Suppressor macrophage treated with lipopolysaccharide for 4 hours (primary cell): Measurements from ENCODE around the gene UGT1A3.

Experiments used
- DNase-seq: peaks from one replicate; pipeline ENCODE4 v3.0.0-alpha.2; 2020

Gene UGT1A3

DNA sequence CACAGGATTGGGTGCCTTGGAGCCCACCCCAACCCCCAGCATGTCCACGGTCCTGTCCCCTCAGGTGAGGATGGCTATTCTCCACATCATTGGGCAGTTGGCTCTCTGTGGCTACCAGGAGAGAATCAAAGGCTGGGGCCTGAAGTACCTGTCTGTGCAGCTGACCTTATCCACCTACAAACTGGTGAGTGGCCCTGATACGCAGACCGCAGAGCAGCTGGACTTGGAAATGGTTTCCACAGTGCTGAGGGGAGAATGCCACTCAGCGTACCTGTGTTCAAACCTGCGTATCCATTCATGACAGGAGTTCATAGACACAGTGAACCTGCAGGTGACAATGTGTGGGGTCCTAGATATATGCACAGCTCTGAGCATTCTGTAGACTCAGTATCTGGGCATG, 70.9 kb downstream of the UGT1A3 start:
- no peak for DNase-seq

DNA sequence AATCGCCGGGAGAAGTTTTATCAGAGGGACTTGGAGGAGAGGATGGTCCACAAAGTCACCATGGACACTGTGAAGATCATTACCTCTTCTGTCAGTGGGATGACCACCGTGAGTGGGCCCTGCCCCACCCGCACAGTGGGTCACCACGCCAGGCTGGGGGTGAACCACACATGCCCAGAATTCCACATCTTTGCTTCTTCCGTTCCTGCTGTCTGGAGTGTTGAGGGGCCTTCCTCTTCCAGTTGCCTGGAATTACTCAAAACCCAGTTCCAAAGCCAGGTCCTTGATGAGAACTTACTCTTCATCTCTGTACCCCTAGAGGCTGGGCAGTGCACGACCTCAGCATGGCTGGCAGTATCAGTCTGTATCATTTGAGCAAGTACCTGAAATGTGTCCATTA, 71.4 kb downstream of the UGT1A3 start:
- no peak for DNase-seq

DNA sequence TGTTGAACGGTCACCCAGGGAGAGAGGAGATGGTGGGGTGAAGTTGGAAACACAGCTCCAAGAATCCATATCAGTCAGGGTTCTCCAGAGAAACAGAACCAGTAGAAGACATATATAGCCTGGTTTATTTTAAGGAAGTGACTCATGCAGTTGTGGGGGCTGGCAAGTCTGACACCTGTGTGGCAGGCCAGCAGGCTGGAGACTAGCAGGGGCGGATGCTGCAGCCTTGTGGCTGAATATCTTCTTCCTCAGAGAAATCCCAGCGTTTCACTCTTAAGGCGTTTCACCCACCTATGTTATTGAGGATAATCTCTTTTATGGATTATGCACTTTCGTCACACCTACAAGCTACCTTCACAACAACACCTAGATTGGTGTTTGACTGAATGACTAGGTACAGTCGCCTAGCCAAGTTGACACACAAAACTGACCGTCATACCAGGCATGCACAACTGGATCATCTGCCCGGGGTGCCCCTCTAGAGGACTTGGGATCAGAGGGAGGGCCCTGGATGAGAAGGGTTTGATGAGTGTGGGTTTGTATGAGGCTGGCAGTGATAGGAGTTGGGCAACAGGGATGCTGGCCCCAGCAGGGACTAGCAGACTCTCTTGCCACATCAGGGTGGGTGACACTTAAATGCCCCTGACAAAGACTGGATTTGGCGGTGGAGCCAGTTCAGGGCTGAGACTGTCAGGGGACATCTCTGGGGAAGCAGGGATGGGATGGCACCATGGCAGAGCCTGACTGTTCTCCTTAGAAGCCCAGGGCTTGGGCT, 72.7 kb downstream of the UGT1A3 start:
- no peak for DNase-seq

DNA sequence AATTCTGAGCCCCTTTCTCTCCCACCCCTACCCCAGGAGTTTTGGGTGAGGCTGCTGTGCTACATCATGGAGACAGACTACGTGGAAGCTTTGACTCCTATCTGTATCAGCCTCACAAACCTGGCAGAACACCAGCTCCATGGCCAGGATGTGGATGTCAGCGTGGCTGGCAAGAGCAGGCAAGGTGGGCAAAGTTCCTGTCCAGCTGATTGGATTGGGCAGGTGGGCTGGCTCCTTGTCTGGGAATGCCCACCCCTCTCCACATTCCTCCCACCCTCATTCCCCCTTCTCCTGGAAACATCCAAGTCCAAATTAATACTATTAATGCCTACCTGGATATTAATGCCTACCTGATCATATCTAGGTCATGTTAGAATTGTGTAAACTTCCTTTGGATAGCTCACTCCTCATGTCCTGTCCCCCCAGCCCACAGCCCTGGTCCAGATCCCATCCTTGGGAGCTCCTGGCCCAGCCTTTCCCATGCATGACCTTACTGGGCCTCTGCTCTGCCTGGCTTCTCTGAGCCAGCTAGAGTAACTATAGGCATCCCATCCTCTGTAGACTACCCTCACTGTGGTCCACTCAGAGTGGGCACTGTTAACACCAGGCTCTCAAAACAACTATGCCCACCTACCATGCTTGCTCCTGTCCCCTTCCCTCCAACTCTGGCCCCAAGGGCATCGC, 73.4 kb downstream of the UGT1A3 start:
- no peak for DNase-seq

DNA sequence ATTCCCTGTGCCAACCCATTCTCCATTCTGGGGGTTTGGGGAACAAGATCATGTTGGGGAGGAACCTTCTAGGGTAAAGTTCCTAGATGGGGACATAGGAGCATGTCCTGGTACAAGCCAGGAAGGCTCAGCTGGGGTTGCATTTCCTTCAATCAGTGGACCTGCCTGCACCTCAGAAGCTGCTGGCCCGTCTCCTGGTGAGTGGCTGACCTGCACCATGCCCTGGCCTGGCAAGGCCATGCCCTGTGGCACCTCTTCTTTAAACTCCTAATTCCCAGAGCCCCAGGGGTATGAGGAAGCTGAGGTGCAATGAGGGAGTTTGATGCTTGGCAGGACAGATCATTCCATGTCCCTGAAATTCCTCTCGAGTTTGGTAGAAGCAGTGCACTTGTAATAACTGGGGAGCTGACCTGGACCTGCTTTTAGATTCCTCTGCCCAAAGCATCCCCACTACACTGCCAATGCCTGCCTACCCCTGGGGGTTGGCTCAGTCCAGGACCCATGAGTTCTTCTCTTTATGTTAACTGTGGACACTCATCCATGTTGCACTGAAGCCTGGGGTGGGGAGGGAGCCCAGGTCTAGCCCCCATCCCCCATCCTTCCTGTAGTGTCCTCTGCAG, 74.6 kb downstream of the UGT1A3 start:
- no peak for DNase-seq

DNA sequence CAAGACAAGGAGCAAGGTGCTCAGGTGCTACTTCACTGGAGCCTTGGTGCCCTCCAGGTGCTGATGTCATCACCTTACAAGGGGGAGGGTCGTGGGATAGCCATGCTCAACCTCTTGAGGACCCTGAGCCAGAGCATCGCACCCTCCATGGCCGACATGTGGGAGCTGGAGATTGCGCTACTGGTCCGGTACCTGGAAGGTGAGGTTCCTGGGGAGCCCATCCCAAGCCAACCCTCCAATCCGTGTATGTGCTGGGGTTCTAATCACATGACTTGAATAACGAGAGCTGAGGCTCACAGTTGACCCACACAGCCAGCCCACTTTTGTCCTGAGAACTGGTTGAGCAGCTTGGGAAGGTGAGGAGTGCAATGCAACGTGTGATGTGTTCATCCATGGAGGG, 75.2 kb downstream of the UGT1A3 start:
- no peak for DNase-seq

DNA sequence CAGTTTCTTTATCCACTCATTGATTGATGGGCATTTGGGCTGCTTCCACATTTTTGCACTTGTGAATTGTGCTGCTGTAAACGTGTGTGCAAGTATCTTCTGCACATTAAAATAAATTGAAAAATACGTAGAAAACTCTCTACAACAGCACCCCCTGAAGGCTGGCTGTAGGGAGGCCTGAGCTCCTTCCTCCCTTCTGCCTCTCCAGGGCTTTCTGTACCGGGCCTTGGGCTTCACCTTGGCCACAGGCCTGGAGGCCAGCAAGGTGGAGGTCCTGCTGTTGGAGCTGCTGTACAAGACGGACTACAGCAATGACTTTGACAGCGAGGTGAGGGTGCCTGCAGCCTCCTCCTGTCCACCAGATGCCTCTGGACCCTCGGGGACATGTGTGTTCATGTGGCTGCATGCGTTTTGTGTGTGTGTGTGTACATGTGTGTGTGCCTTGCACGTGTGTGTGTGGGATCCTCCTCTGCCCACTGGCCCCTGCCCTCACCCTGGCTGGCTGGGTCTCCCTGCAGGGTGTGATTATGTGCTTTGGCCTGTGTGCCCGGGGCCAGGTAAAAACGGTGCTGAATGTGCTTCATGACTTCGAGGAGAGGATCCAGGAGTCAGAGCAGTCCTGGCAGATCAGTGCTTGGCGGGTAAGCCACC, 78.5 kb downstream of the UGT1A3 start:
- no peak for DNase-seq

DNA sequence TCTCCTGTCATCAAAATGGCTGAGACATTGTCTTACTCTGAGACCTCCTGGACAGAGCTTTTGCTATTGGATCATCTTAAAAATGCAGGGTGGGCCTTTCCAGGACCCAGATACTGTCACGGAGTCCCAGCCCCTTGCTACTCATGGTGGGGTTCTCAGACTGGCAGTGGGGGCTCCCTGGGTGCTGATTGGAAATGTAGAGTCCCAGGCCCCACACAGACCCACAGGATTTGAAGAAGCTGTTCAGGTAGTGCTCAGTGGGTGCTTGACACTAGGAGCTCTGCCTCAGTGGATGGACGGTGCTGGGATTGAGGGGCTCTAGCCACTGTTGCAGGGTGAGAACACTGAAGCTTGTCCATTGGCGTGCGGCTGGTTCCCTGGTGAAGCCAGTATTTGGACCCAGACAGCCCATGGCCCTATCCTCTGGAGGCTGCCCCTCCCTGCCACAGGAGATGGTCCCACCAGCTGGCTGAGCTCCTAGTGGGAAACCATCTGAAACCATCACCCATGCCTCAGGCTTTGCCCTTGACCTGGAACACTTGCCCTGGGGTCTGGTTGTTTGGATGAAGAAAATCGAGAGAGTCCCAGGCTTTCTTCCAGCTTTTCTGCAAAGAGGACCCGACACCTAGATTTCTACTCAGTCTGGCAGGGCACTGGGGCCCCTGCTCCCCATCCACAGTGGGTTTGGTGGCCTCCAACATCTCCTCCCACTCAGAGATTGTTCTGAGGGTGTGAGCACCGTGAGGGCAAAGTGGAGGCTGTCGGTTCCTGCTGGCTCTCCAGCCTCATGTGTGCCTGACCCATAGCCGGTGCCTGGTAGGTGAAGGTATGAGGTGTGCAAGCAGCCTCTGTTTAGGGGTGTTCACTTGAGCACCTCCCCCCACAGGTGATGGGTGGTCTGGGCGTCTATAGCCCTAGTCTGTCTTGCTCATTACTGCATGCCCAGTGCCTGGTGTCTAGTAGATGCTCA, 79.4 kb downstream of the UGT1A3 start:
- no peak for DNase-seq

DNA sequence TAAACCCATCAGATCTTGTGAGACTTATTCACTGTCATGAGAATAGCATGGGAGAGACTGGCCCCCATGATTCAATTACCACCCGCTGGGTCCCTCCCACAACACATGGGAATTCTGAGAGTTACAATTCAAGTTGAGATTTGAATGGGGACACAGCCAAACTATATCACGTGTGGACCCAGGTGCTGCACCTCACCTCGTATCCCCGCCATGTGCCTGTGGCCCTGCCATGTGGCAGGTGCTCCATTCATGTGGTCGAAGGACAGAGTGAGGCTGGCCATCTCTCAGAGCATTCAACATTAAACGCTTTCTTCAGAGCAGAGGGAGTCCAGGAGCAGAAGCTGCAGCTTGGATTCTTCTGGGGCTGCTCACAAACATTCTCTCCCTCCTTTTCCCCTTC, 81.5 kb downstream of the UGT1A3 start:
- no peak for DNase-seq

DNA sequence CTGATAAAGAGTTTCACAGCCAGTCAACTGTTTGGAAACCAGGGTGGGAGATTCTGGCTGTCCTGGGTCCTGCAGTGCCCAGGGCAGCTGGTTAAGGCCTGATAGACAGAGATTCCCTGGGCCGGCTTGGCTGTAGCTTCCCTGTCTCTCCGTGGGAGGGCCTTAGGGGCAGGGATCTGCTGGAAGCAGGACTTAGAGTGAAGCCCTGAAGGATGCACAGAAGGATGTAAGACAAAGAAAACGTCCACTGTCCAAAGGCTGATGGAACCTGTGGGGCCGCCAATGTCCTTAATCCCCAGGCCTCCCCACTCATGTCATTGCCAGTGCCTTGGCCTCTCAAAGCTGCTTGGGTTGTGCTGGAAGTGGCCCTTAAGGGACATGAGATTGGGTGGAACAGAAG, 82.2 kb downstream of the UGT1A3 start:
- no peak for DNase-seq

DNA sequence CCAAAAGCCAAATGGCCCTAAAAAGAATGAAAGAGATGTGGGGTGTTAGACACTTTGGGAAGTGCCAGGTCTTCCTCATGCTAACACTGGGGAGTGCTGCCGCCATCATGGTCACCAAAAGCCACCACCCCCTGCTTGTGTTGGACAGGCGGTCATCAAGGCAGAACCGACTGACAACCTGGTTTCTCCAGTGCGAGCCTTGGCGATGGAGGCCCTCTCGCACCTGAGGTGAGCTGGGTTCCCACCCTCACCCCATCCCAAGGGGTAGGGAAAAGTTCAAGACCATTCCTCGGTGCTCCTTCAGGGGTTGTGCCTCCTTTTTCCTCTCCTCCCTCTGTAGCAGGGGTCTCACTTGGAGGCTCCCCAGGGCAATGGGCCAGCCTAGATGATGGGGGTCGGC, 82.9 kb downstream of the UGT1A3 start:
- no peak for DNase-seq

DNA sequence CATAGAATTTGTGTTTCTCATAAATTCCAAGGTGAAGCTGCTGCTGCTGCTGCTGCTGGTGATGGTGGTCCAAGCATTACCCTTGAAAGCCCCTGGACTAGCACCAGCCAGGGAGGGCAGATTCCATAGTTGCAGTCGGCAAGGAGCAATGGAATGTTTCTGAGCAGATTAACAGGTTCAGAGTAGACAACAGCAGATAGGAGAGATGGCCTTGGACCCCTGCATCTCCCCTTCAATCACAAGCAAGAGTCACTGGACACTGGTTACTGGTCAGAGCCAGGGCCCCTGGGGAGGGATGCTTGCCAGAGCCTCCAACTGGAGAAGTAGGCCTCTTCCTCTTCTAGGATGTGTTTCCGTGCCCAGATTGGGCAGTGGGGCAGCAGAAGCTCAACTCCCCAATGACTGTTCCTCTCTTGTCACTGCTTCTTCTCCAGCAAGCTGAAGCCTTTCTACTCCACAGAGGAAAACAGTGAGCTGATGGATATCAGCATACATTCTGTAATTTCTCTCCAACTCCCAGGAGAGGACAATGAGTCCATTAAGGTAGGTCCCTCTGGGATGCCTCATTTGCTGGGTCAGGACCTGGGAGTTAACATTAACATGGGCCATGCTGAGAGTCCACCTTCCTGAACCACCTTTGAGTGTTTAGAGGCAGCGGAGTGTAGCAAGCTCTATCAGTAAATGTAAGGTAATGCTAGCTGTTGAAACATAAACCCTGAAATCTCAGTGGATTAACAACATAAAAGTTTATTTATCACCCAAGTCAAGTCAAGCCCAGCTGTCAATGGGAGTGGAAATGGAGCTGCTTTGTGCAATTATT, 84.6 kb downstream of the UGT1A3 start:
- DNase-seq = no peak

DNA sequence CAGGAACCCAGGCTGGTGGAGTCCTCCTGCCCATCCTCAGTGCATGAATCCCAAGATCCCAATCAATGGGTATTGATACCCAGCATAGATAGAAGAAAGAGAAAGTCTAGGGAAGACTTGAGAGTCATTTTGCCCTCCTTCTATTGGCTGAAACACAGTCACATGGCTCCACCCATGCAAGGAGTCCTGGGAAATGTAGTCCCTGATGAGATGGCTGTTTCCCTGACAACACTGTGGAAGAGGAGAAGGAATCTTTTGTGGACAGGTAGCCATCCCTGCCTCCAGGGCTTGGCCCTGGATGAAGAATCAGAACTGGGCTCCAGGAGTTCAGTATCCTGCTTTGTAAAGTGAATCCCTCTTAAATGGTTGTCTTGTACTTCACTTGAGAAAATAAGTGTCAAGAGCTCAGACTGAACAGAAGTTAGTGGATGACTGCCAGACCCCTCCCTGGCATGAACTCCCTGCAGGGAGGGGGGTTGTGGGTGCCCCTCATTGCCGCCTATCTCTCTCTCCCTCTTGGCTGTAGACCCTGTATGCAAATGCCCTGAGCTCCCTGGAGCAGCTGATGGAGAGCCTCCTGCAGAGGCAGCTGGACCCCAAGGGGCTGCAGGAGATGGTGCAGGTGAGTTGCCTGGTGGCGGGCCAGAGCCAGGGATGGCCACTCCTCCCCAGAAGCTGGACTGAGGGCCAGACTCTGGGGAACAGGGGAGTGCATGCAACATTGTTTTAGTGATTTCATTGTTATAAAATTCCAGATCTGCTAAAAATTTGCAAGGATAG, 85.4 kb downstream of the UGT1A3 start:
- no peak for DNase-seq

DNA sequence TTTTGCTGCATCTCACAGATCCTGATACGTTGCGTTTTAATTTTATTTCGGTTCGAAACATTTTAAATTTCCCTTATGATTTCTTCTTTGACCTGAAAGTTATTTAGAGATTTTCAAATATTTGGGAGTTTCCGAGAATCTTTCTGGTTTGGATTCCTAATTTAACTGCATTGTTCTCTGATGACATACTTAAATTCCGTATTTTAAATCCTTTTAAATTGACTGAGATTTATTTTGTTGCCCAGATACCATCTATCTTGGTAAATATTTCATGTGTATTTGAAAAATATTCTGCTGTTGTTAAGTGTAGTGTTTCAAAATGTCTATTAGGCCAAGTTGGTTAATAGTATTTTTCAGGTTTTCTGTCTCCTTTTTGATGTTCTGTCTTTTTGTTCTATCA, 87.0 kb downstream of the UGT1A3 start:
- DNase-seq = no peak

DNA sequence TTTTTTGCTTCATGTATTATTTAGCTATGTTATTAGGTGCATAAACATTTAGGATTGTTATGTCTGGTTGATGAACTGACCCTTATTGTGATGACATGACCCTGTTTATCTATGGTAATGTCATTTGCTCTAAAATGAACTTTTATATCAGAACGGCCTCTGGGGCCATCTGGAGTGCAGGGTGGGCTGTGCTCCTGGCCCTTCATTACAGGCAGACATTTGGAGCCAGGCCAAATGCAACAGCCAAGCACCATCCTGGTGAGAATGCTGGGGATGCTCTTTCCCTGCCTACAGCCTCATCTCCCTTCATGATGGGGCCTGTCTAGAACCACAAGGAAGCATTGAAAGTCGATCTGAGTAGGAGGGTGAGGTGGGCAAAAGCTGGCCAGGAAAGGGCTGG, 87.5 kb downstream of the UGT1A3 start:
- DNase-seq = no peak

DNA sequence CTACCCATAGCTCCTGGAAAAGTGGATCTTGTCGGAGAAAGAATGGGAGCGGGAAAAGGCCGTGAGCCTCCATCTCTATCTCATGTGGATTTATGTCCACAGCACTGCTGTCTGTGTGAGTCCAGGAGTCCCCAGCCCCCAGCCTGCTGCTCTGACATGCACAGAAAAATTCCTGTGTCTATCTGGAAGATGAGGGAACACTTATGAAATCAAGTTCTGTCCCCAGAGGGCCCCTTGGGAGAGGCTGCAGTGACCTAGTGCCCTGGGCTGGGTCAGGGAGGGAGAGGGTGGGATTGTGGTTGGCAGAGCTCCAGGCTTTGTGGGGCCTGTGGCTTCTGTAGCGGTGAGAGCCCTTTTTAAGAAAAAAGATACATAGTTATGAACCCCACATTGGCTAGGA, 87.9 kb downstream of the UGT1A3 start:
- DNase-seq = no peak

DNA sequence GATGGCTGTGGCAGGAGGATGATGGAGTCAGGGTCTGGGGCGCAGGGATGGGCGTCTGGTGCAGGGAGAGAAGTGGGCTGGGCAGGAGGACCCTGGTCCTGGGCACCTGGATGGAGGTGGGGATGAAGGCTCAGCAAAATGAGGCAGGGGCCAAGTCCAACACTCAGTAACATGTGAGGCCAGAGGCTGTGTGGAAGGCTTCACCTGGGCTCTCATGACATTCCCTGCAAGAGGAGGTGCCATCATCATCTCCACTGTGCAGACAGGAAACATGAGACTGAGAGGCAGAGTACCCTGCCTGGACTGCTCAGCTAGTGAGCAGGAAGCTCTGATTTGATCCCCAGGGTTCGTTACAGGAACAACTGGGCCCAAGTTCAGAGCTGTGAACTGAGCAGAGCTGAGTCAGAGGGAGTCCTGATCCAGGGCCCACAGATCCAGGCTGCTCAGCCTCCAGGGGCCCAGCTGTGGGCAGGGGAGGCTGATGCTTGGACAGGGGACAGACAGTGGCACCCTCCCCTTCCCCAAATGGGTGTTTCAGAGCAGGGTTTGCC, 88.6 kb downstream of the UGT1A3 start:
- no peak for DNase-seq

DNA sequence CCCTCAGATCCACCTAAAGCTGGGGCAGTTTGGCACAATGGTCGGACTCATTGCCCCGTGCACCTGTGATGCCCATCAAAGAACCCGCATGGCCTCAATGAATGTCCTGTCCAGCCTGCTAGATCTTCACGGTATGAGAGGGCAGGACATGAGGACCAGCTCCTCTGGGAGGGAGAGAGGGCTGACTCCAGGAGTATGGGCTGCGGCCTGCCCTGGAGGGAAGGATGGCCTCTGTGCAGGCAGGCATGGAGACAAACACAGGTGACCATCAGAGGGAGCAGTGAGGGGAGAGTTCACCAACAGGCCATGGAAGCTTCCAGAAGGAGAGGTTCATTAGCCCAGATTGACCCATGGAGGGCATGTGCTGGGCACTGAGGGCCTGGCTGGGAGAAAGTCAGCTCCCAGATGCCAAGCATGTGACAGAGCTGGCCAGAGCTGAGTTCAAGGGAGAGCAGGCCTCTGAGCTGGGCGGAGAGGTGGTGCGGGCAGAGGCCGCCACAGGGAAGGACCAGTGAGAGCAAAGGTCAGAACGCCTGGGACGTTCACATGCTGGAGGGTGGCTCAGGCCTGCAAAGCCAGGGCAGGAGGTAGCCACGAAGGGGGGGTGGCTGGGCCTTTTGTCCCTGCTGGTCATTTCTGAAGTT, 89.3 kb downstream of the UGT1A3 start:
- DNase-seq = no peak

DNA sequence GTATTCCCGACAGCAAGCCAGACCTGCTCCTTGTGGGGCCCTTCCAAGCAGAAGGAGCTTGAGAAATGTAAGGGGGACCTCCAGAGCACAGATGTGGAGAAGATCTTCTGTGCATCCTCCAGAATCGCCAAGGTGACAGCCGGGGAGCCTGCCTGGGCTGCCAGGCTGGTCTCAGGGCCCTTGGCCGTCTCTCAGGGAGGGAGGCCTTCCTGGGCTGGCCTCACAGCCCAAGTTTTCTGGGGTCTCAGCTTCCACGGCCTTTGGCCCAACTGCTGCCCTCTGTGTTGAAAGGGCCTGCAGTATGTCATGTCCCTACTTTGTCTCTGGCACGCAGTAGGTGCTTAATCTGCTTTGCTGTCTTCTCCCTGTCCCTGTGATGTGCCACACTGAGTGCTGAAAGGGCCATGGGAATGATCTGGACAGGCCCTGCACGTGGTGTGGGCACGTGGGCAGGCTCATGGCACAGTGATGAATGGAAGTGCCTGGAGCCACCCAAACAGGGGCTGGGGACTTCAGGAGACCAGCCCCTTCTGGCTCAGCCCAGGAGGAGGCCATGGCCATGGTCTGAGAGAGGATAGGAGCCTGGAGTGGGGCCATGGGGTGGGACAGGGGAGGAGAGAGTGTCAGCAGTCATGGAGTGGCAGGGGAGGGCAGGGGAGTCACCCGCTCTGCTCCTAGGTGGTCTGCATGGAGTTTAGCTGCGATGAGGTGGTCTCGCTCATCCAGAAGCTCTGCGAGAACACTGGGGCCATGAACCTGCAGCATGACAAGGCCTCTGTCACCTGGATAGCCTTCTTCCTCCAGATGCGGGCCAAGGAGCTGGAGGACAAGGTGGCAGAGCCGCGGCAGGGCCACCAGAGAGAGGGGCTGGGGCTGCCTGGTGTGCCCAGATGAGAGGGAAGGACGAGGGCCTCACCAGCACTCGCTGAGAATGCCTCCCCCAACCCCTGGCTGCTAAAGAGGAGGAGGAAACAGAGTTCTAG, 90.1 kb downstream of the UGT1A3 start:
- no peak for DNase-seq
